Uterus (tissue), 2 donors: ENCODE results near the gene TOMM70.

Experiments
- POLR2A ChIP-seq, 2 donors: fragments of 450-650 bp; IDR thresholded peaks; one replicate each; pipeline ENCODE4 v1.6.1; 2016; ENCODE audit warnings: antibody characterized with exemption in 2 of 2, mild to moderate bottlenecking in 1 of 2, moderate library complexity in 1 of 2
- TF ChIP-seq, protein P1 (sequence below), 4 experiments: fragments of 200-600 bp in 2 of 4; fragments of 450-650 bp in 2 of 4; sonication (generic) in 2 of 4; IDR thresholded peaks; one replicate each; pipeline ENCODE4 v1.5.1; 2016 to 2019; ENCODE audit warnings: antibody characterized with exemption in 4 of 4, mild to moderate bottlenecking in 2 of 4, moderate library complexity in 1 of 4

DNA sequence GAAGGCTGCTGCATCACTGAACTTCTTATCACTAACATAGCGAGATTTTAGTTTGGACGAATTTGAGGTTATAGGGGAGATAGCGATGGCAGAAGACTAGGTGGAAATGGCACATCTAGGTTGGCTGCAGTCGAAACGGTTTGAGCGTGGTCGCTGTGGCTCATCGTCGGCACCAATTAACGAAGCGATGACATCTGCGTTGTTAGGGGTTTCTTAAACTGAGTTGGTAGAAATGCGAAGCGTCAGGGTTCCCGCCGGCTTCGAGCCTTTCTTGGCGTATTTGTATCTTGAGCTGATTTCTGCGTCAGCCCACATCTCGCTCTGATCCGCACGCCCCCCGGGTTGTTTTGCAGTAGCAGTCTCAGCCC lies 769 bp upstream of the TOMM70 start:
- TF ChIP-seq, protein P1, sequence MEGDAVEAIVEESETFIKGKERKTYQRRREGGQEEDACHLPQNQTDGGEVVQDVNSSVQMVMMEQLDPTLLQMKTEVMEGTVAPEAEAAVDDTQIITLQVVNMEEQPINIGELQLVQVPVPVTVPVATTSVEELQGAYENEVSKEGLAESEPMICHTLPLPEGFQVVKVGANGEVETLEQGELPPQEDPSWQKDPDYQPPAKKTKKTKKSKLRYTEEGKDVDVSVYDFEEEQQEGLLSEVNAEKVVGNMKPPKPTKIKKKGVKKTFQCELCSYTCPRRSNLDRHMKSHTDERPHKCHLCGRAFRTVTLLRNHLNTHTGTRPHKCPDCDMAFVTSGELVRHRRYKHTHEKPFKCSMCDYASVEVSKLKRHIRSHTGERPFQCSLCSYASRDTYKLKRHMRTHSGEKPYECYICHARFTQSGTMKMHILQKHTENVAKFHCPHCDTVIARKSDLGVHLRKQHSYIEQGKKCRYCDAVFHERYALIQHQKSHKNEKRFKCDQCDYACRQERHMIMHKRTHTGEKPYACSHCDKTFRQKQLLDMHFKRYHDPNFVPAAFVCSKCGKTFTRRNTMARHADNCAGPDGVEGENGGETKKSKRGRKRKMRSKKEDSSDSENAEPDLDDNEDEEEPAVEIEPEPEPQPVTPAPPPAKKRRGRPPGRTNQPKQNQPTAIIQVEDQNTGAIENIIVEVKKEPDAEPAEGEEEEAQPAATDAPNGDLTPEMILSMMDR (IDR thresholded peaks at IDR 0.05), result no peak
- no peak for TF ChIP-seq POLR2A (IDR thresholded peaks at IDR 0.05)
